ENCODE results near the gene NDUFA12.

Gene NDUFA12

DNA sequence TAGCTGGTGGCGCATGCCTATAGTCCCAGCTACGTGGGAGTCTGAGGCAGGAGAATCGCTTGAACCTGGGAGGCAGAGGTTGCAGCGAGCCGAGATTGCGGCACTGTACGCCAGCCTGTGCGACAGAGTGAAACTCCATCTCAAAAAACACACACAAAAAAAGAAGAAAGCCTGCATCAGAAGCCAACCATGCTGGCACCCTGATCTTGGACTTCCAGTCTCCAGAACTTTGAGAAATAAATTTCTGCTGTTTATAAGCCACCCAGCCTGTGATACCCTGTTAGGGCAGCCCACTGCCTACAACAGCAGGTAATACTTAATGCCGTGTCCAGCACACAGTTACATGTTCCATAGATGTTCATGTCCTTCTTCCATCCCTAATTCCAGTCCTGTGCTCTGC is 62.7 kb downstream of the NDUFA12 start:
- no peak for DNase-seq (ENCODE audit: low read depth, low spot score)

DNA sequence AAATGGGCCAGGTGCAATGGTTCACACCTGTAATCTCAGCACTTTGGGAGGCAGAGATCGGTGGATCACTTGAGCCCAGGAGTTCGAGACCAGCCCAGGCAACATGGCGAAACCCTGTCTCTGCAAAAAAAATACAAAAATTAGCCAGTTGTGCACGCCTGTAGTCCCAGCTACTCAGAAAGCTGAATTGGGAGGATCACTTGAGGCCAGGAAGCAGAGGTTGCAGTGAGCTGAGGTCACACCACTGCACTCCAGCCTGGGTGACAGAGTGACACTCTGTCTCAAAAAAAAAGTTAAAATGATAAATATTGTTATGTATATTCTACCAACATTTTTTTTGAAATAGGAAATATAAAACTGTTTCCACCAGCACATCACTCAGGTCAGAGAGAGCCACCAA is 64.9 kb downstream of the NDUFA12 start:
- DNase-seq (ENCODE audit: low read depth, low spot score) = no peak

DNA sequence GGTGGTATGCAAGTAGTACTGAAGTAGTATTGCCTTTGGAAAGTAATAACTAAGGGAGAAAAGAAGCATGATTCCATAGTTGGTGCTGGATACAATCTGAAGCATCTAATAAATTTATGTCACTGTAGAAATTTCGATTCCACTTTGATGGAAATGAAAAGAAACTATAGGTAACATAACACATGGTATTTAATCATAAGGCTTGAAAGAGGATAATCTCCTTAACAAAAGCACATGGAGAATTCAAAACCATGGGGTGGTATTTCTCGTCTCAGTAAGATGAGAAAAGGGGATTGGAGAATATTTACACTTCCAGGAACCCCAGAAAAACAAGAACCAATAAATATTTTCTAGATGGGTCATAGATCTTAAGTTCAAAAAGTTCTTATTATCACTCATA is 72.7 kb downstream of the NDUFA12 start:
- DNase-seq (ENCODE audit: low read depth, low spot score) = no peak

DNA sequence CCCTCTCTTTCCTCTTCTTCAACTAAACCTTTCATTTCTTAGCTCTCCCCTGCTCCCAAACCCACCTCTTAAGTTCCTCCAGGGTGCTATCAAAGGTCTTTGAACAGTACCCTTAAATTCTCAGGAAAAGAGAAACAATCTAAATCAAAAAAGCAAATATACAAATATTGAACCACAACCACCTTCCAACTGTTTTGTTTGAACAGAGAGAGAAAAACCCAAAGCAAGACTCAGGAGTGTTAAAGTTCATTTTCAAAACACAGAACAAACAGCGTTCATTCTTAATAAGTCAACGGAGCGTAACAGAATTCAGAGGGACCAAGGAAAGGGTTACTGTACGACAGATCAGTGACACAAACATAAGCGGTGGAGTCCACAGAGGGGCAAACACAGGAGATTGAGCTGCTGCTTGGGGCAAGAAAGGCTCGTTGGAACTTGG is 73.3 kb downstream of the NDUFA12 start:
- DNase-seq (ENCODE audit: low read depth, low spot score) = no peak

DNA sequence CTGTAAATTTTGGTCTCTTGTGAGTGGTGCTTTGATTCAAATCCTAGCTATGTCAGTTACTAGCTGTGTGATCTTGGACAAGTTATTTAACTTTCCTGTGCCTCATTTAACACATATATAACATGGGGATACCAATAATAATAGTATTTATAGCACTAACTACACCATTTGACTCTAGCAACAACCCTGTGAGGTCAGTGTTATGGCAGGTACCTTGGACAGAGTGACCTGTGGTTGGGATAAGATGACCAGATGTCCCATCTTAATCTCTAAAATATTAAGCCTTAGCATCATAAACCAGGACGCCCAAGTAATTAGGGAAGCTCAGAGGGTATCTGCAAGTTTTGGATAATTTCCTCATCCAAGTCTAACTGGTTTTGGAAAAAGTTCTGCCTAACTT is 73.7 kb downstream of the NDUFA12 start:
- no peak for DNase-seq (ENCODE audit: low read depth, low spot score)

DNA sequence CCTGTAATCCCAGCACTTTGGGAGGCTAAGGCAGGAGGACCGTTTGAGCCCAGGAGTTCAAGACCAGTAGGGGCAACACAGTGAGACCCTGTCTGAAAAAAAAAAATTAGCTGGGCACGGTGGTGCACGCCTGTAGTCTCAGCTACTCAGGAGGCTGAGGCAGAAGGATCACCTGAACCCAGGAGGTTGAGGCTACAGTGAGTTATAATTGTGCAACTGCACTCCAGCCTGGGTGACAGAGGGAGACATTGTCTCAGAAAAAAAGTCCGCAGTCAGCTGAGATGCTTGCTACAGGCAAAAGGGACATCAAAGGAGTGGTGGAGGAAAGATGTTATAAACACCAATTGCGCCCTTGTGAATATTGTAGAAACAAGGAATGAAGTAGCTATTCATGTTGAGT is 77.8 kb downstream of the NDUFA12 start:
- no peak for DNase-seq (ENCODE audit: low read depth, low spot score)

DNA sequence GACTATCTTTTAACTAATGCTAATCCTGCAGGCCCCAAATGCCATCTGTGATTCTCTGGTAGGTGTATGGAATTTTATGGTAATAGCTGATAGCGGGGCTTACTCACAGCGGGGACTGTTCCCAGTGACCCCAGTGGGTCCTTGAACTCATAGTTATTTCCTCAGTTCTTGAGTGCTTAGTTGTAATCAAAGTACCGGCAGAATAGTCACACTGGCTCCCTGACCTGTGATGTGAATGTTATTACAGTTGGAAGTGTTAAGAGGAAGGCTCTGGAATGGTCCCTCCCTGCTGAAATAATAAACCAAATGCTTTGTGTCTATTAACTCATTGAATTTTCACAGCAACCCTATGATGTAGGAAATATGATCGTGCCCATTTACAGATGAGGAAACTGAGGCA is 78.3 kb downstream of the NDUFA12 start:
- DNase-seq (ENCODE audit: low read depth, low spot score) = no peak

DNA sequence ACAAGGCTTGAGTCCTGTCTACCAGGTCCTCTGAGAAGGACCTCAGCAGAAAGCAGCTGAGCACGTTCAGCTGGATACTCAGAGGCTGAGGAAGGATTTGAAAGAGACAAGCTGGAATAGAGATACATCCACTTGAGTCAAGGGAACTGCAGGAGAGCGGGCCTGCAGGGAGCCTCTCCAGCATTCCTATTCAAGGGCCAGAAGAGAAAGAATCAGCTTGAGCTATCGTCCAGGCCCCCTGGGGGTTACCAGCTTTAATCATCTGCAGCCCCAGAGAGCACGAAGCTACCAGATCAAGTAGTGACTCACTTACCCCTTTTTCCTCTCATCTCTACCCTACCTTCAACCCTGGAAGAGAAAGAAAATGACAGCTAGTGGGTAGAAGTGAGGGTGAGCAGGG is 80.9 kb downstream of the NDUFA12 start:
- peak; percentile 6 for DNase-seq (ENCODE audit: low read depth, low spot score)
